SJSA1 (cell line): Measurements from ENCODE around the gene CACUL1. TPM values are rescaled to one million over a fixed set of nuclear protein-coding genes. Genes with fewer than 3 reads are reported as not detected.

Experiments used
- DNase-seq, 2 experiments: peaks; one replicate each; pipeline ENCODE4 v3.0.0-alpha.2; 2015 to 2020; ENCODE audit warnings: low spot score in 2 of 2, low read depth in 1 of 2
- H3K27ac ChIP-seq: fragments of 250-450 bp; sonication (Bioruptor Pico); 2 replicates; pipeline ENCODE4 v1.5.1; 2020; ENCODE audit warnings: mild to moderate bottlenecking, moderate library complexity
- H3K27me3 ChIP-seq: fragments of 250-450 bp; sonication (Bioruptor Pico); replicated peaks from 2 replicates; pipeline ENCODE4 v1.5.1; 2020; ENCODE audit warnings: mild to moderate bottlenecking, moderate library complexity
- H3K36me3 ChIP-seq: fragments of 250-450 bp; sonication (Bioruptor Pico); 2 replicates; pipeline ENCODE4 v1.5.1; 2020; ENCODE audit warnings: mild to moderate bottlenecking
- H3K4me1 ChIP-seq: fragments of 250-450 bp; sonication (Bioruptor Pico); replicated peaks from 2 replicates; pipeline ENCODE4 v1.6.1; 2021; ENCODE audit warnings: mild to moderate bottlenecking
- H3K4me3 ChIP-seq: fragments of 250-450 bp; sonication (Bioruptor Pico); 2 replicates; pipeline ENCODE4 v1.5.1; 2020; ENCODE audit warnings: mild to moderate bottlenecking
- H3K9me3 ChIP-seq: fragments of 250-450 bp; sonication (Bioruptor Pico); replicated peaks from 2 replicates; pipeline ENCODE4 v1.5.1; 2020; ENCODE audit warnings: mild to moderate bottlenecking
- total RNA-seq: library from RNA; depleted of rRNA; stranded (reverse); fragments of >200 nt; shearing (Covaris generic); gene quantifications from 2 replicates; pipeline ENCODE4 v1.2.3, GENCODE V29; 2014

CACUL1 gene
- total RNA-seq, 1 experiment from 2014 or later: 26.6 TPM

GRCh38 chr10:118710487-118710886 lies 44.3 kb downstream of the CACUL1 start:
- Histone ChIP-seq H3K36me3 (peaks cover 4% of the 10 kb centered on the region; the same call in 1 of the 2 replicates), H3K4me3 (no peak overlapping the region), H3K4me1 (no peaks in the 10 kb centered on the region), H3K27ac (no peak overlapping the region), H3K9me3 (no peaks in the 10 kb centered on the region), H3K27me3 (no peaks in the 10 kb centered on the region)
- no peak for DNase-seq

GRCh38 chr10:118708571-118708970 lies 46.2 kb downstream of the CACUL1 start:
- Histone ChIP-seq H3K9me3 (no peaks in the 10 kb centered on the region), H3K27ac (no peak overlapping the region), H3K36me3 (peaks cover 4% of the 10 kb centered on the region; the same call in 1 of the 2 replicates), H3K4me3 (no peak overlapping the region), H3K4me1 (no peaks in the 10 kb centered on the region), H3K27me3 (no peaks in the 10 kb centered on the region)
- DNase-seq: no peak

- H3K27me3 ChIP-seq: no peaks in the 10 kb centered on the region
- DNase-seq: no peak
- H3K36me3 ChIP-seq: peaks cover 8% of the 10 kb centered on the region
- H3K9me3 ChIP-seq: no peaks in the 10 kb centered on the region
- no peak overlapping the region for H3K27ac ChIP-seq
- H3K4me1 ChIP-seq: no peaks in the 10 kb centered on the region
- H3K4me3 ChIP-seq: no peak overlapping the region
Observed at GRCh38 chr10:118704711-118705110, 50.1 kb downstream of the CACUL1 start.

GRCh38 chr10:118701529-118702323 lies 53.0 kb downstream of the CACUL1 start:
- no peaks in the 10 kb centered on the region for H3K27me3 ChIP-seq
- no peak for DNase-seq
- no peak overlapping the region for H3K27ac ChIP-seq
- no peak overlapping the region for H3K4me3 ChIP-seq
- peaks cover 12% of the 10 kb centered on the region for H3K4me1 ChIP-seq
- peaks cover 5% of the 10 kb centered on the region for H3K36me3 ChIP-seq
- H3K9me3 ChIP-seq: no peaks in the 10 kb centered on the region

GRCh38 chr10:118698421-118698820 lies 56.3 kb downstream of the CACUL1 start:
- no peaks in the 10 kb centered on the region for H3K27me3 ChIP-seq
- H3K4me1 ChIP-seq: peaks cover 37% of the 10 kb centered on the region
- H3K27ac ChIP-seq: no peak overlapping the region
- DNase-seq: peak; percentile 66 to 73
- peaks cover 5% of the 10 kb centered on the region for H3K36me3 ChIP-seq
- no peaks in the 10 kb centered on the region for H3K9me3 ChIP-seq
- no peak overlapping the region for H3K4me3 ChIP-seq

GRCh38 chr10:118694848-118695247 lies 59.9 kb downstream of the CACUL1 start:
- H3K27me3 ChIP-seq: no peaks in the 10 kb centered on the region

GRCh38 chr10:118692872-118693271 lies 61.9 kb downstream of the CACUL1 start:
- DNase-seq: peak in 1 of 2 experiments; percentile 70
- Histone ChIP-seq H3K4me3 (no peak overlapping the region), H3K9me3 (no peaks in the 10 kb centered on the region), H3K27me3 (no peaks in the 10 kb centered on the region), H3K4me1 (peaks cover 39% of the 10 kb centered on the region), H3K36me3 (peaks cover 10% of the 10 kb centered on the region; the same call in 1 of the 2 replicates), H3K27ac (peak overlapping the region; percentile 48)

More at GRCh38 chr10:118694848-118695247, 59.9 kb downstream of the CACUL1 start:
- peaks cover under 1% of the 10 kb centered on the region; the same call in 1 of the 2 replicates for H3K36me3 ChIP-seq
- H3K4me1 ChIP-seq: peaks cover 50% of the 10 kb centered on the region
- peak in 1 of 2 experiments; percentile 58 for DNase-seq
- H3K4me3 ChIP-seq: no peak overlapping the region
- no peaks in the 10 kb centered on the region for H3K9me3 ChIP-seq
- H3K27ac ChIP-seq: peak overlapping the region; percentile 21

- no peak for DNase-seq
- Histone ChIP-seq H3K27me3 (no peaks in the 10 kb centered on the region), H3K4me1 (peaks cover 22% of the 10 kb centered on the region), H3K36me3 (peaks cover 25% of the 10 kb centered on the region), H3K9me3 (no peaks in the 10 kb centered on the region), H3K4me3 (no peak overlapping the region), H3K27ac (no peak overlapping the region)
Observed at GRCh38 chr10:118689070-118689858, 65.5 kb downstream of the CACUL1 start.

- H3K36me3 ChIP-seq: peaks cover 25% of the 10 kb centered on the region
- H3K9me3 ChIP-seq: no peaks in the 10 kb centered on the region
- H3K27ac ChIP-seq: no peak overlapping the region
- H3K27me3 ChIP-seq: no peaks in the 10 kb centered on the region
- no peak for DNase-seq
- no peak overlapping the region for H3K4me3 ChIP-seq
- H3K4me1 ChIP-seq: peaks cover 8% of the 10 kb centered on the region
Observed at GRCh38 chr10:118687472-118687871, 67.3 kb downstream of the CACUL1 start.

GRCh38 chr10:118682533-118682932 lies 72.2 kb downstream of the CACUL1 start:
- DNase-seq: no peak
- Histone ChIP-seq H3K4me3 (no peak overlapping the region), H3K36me3 (peaks cover 13% of the 10 kb centered on the region)

GRCh38 chr10:118680197-118680596 lies 74.6 kb downstream of the CACUL1 start:
- H3K9me3 ChIP-seq: no peaks in the 10 kb centered on the region
- no peaks in the 10 kb centered on the region for H3K27me3 ChIP-seq
- H3K4me1 ChIP-seq: peaks cover 20% of the 10 kb centered on the region
- peaks cover 4% of the 10 kb centered on the region; the same call in 1 of the 2 replicates for H3K36me3 ChIP-seq
- H3K4me3 ChIP-seq: no peak overlapping the region
- DNase-seq: no peak
- no peak overlapping the region for H3K27ac ChIP-seq

More at GRCh38 chr10:118682533-118682932, 72.2 kb downstream of the CACUL1 start:
- peaks cover 20% of the 10 kb centered on the region for H3K4me1 ChIP-seq
- no peak overlapping the region for H3K27ac ChIP-seq
- H3K9me3 ChIP-seq: no peaks in the 10 kb centered on the region
- H3K27me3 ChIP-seq: no peaks in the 10 kb centered on the region

GRCh38 chr10:118674226-118674919 lies 80.4 kb downstream of the CACUL1 start:
- DNase-seq: no peak
- no peaks in the 10 kb centered on the region for H3K9me3 ChIP-seq
- no peak overlapping the region for H3K4me3 ChIP-seq
- H3K27me3 ChIP-seq: no peaks in the 10 kb centered on the region
- H3K27ac ChIP-seq: no peak overlapping the region
- H3K4me1 ChIP-seq: peaks cover 7% of the 10 kb centered on the region
- H3K36me3 ChIP-seq: 0 out of 2 replicates have a peak, but pooled peaks cover 2% of the 10 kb centered on the region
